NCI-H2107 treated with DMSO at 0.1 percent for 48 hours (cell line): Measurements from ENCODE around the gene MAGEB17.
"Not testable (repeated sequence)": the region's sequence is repeated elsewhere in the genome, so short reads cannot be mapped to it uniquely, and the experiment has no call there.

ENCODE experiments used
- DNase-seq: peaks from one replicate; lab custom pipeline; 2025; ENCODE audit not compliant: unreplicated experiment; lab: John Stamatoyannopoulos, UW

Gene MAGEB17, protein sequence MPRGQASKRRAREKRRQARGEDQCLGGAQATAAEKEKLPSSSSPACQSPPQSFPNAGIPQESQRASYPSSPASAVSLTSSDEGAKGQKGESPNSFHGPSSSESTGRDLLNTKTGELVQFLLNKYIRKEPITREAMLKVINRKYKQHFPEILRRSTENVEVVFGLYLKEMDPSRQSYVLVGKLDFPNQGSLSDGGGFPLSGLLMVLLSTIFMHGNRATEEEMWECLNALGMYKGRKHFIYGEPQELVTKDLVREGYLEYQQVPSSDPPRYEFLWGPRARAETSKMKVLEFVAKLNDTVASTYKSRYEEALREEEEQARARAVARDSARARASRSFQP

GRCh38 chrX:16167181-16167580 is at the start of gene MAGEB17:
Gene MAGEB17, plus strand, starts transcription at chrX:16167481. Its CDS starts 2,902 bp downstream, at chrX:16170383.
- no peak for DNase-seq

GRCh38 chrX:16119353-16120220 is 47.7 kb upstream of the MAGEB17 start:
- no peak for DNase-seq

- peak; percentile 15 for DNase-seq
Measured at GRCh38 chrX:16120431-16120830, 46.9 kb upstream of the MAGEB17 start.

DNA sequence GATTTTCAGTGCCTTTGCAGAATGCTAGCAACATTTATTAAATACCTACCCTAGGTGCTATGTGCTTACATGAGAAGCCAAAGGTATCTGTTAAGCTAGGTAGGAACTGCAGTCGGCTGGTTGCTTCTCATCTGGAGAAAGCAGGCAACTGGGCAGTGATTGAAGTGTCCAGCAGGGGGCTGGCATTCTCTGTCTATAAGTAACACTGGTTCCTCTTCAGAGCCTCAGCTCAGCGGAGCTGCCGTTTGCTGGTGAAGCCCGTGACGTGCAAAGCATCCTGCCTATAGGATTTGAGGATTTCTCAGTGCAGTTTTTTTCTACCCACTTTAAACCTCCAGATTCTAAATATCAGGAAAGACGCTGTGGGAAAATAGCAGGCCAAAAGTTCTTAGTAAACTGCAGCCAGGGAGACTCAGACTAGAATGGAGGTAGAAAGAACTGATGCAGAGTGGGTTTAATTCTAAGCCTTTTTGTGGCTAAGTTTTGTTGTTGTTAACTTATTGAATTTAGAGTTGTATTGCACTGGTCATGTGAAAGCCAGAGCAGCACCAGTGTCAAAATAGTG is 44.0 kb upstream of the MAGEB17 start, which contains the start of gene GRPR:
TSS of gene GRPR (plus strand) at position 344 of the 565 bp plus-strand sequence. CDS start 389 bp downstream, outside the sequence.
- DNase-seq: peak; percentile 85

DNA sequence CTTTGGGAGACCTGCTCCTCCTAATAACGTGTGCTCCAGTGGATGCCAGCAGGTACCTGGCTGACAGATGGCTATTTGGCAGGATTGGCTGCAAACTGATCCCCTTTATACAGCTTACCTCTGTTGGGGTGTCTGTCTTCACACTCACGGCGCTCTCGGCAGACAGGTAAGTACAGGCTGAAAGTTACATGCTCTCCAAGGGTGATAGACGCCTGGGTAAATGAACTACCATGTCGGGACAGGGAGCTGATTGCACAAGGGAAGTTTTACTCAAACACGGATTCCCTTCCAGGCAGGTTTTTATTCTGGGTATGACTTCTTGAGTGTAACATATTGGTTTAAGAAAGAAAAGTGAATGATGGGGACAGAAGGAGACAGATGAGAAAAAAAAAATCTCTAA is 43.1 kb upstream of the MAGEB17 start:
- DNase-seq: no peak

DNA sequence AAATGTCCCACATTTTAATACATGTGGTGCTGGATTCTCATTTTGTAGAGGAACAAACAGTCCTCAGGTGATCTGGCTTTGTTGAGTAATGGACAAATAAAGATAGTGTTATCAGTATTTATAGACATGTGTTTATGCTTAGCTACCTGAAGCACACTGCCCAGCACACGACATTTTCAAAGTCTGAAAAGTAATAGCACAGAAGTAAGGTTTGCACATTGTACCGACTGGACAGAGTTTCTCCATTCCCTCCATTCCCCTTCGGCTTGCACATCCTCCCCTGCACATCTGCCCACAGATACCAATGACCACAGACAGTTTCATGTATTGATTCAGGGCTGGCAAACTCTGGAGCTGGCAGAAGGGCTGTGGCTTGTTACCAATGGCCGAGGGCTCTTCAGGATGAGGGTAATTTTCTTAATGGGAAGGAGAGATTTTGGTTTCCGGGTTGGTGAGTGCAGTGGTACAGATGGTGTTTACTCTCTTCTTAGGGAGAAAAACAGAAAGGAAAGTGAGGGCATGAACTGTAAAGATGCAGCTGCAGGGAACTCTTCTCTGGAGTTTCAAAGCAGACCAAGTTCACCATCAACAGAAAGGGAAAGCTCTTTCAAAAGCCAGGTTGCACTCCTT is 41.6 kb upstream of the MAGEB17 start:
- DNase-seq: peak; percentile 58

DNA sequence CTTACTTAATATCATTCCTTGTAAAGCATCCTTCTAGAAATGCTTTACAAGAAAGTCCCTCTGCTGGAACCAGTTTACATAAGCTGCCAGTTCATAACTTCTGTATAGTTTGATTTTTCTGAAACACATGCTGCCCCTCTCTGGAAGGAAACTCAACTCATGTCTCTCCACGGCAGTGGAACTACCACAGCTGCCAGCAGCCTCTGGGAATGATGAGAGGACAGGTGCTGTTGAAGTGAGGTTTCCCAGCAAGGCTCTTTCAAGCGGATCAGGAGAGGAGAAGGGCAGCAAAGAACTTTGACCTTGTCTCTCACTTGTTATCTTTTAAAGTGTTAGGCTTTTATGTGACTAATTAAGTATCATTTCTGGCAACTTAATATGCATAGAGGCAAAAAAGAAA is 36.6 kb upstream of the MAGEB17 start:
- no peak for DNase-seq

DNA sequence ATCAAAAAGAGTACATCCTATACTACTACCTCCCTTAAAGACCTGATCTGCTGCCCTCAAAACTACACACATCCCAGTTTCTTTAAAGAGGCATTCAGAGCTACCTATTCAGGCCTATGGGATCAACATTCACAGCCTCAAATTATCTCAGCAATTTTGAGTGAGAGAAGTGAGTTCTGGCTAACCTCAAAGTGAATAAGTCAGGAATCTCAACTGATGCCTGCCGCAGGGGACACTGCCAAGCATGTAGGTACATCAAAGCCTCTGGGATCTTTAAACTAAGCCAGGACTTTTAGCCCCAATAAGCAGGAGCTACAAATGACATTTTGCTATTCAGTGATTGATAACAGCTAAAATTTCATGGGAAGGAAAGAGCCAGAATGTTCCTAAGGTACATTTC is 32.3 kb upstream of the MAGEB17 start:
- DNase-seq: no peak

DNA sequence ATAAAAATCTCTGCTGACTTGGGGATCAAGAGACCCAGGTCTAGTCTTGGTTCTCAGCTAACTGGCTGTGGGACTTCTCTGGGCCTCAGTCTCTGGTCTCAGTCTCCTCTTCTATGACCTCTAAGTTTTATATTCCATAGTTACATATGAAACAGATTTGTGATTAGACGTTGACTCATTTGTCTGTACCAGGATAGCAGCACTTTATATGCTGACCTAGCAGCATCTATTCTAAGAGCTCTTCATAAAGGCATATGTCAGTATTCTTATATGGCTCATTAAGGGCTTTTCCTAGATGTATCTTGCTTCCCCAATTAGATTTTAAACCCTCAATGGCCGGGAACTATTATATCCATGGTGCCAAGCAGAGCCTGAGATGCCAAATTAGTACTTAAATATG is 31.2 kb upstream of the MAGEB17 start:
- DNase-seq: no peak

DNA sequence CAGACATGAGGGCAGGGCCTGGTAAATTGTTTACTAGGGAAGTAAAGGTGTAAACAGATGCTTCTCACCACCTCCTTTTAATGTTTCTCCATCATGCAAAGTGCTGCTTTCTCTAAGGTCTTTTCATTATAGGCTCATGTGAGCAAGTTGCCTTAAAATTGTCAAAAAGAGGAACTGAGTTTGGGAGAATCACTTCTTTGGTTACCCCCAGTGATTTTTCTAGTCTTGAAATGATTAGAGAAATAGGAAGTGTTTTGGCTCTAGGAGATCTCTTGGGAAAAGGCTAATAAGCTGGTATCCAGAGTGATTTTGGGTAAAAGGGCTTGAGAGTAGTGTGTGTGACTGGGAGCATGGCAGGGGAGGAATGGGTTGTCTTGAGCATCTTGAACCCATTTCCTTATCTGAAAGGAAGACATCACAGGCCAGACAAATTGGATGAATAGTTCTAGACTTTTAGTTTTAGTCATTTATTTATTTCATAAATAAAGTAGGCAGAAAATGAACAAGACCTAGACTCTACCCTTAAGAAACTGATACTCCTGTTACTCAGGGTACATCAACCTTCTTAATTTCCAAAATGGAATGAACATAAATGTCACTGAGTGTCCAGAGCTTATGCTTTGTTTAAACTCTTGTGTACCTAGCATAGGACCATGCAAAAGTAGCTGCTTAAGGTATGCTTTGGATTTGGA is 29.7 kb upstream of the MAGEB17 start:
- DNase-seq: no peak

DNA sequence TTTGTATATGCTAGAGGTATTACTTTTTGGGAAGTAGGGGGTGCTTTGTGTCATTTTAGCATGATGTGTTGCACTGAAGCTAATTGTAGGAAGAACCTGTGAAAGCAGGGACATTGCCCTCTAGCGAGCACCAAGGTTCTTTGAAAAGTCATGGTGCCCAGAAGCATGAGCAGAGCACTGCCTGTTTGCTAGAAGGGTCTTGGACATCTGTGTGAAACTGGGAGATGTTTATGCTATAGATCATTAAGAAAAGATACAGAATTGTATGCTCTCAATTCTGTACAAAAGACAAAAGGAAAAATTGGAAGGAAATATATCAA is 29.2 kb upstream of the MAGEB17 start:
- no peak for DNase-seq

GRCh38 chrX:16140448-16140847 is 26.8 kb upstream of the MAGEB17 start:
- no peak for DNase-seq

DNA sequence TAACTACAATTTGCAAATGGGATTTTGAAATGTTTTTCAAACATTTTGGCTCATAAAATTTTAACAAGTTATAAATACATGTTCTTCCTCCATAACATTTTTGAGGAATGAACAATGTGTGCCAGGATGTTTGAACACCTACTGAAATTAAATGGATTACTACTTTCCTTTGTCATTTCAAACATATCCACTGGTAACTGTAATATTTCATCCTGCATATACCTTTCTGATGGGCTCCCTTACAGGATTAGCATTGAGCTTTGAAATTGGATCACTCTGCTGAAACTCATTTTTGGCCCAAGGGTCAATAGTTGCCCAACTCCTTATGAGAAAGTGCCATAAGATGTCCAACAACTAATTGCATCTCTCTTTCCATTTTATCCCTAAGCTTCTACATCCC is 26.3 kb upstream of the MAGEB17 start:
- DNase-seq: no peak

DNA sequence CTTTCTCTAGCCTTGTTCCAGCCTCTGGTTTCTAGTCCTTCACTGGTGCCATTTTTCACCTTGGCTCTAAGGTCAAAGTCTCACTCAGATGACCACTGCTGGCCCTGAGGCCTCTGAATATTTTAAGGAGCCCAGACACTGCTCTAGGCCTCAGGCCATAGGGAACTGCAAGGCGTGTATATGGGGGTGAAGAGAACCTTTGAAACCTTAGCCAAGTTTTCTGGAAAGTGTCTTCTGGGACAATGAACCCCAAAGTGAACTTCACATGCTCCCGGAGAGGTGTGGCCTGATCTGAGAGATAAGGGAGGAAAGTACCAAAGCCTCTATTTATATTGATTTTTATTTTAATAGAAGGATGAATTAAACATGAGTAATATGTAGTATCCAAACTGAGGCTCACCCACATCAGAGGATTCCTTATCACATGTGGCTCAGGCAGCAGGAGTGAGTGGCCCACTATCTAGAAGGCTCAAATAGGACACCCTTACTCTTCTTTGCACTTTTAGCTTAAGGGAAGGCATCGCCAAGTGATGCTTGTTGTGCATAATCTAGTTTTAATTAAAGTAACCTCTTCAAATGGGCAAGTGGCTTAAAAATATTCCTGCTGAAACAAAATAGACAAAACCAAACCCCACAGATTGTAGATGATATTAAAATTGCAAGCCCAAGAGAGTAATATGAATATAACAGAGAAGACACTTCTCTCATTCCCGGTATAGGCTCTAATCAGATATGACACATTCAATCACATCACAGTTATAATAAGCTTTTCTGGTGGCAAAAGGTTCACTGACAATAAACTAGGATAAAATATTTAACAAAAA is 25.6 kb upstream of the MAGEB17 start:
- DNase-seq: no peak

DNA sequence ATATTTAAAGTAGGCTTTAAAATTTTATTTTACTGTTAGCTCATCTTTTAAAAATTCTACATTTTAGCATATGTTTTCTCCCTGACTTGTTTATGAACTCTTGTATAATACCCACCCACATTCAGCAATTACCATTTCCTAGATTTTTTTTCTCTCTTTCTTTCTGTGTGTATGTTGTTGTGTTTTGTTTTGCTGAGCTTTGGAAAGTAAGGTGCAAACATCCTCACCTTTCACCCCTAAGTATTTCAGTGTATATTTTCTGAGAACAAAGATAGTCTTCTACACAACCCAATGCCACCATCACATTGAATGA is 25.1 kb upstream of the MAGEB17 start:
- DNase-seq: no peak

GRCh38 chrX:16143968-16144367 is 23.3 kb upstream of the MAGEB17 start:
- DNase-seq: no peak

GRCh38 chrX:16144420-16144819 is 22.9 kb upstream of the MAGEB17 start:
- DNase-seq: no peak

DNA sequence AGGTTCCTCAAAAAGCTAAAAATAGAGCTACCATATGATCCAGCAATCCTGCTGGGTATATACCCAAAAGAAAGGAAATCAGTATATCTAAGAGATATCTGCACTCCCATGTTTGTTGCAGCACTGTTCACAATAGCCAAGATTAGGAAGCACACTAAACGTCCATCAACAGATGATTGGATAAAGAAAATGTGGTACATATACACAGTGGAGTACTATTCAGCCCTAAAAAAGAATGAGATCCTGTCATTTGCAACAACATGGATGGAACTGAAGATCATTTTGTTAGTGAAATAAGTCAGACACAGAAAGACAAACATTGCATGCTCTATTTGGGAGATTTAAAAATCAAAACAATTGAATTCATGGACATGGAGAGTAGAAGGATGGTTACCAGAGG is 22.2 kb upstream of the MAGEB17 start:
- not testable (repeated sequence) for DNase-seq

DNA sequence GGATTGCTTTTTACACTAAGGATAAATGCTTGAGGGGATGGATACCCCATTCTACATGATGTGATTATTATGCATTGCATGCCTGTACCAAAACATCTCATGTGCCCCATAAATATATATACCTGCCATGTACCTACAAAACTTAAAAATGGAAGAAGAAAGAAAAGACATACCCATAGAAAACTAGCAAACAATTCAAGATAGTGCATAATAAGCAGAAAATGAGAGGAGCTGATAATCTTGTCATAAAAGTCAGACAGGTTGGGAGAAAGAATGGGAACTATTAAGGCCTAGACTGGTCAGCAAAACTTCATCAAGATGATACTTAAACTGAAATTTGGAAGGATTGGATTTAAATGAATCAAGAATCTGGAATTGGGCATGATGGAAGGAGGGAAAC is 21.6 kb upstream of the MAGEB17 start:
- no peak for DNase-seq

GRCh38 chrX:16148896-16149295 is 18.4 kb upstream of the MAGEB17 start:
- DNase-seq: no peak
